HCT116 (cell line): ENCODE data around the gene EIF4E2. TPM values are rescaled to one million over a fixed set of nuclear protein-coding genes. Genes with fewer than 3 reads are reported as not detected.

Experiments
- ATAC-seq: fragments of 200-7000 bp; cut with Tn5 transposase; 2 replicates; pipeline ENCODE4 v1.9.1; 2020; ENCODE audit warnings: mild to moderate bottlenecking, moderate library complexity
- BruUV-seq: library from RNA; stranded (reverse); fragments of 400-500 nt; replicated peaks from 2 replicates; lab custom pipeline; 2021; lab: Mats Ljungman, UMichigan
- CTCF ChIA-PET: fragments of 300-600 bp; sonication (Branson Sonifier 250); formaldehyde crosslinking; loops from one replicate; lab custom pipeline; 2021; ENCODE audit warnings: antibody characterized with exemption; lab: Charles Lee
- POLR2A ChIA-PET: fragments of 300-600, 350-600 bp; sonication (Branson Sonifier 250); formaldehyde crosslinking; loops from one replicate; lab custom pipeline; 2021; ENCODE audit warnings: antibody characterized with exemption; lab: Charles Lee
- RAD21 ChIA-PET, 2 experiments: fragments of 300-600 bp; sonication (Branson Sonifier 250); formaldehyde crosslinking; loops; one replicate each; lab custom pipeline; 2023; ENCODE audit warnings: low total read pairs in 2 of 2; ENCODE audit not compliant: uncharacterized antibody in 2 of 2, unreplicated experiment in 2 of 2, low non-redundant PET in 1 of 2; lab: Charles Lee
- DNase-seq: peaks from one replicate; pipeline ENCODE4 v3.0.0-alpha.2; 2010; ENCODE audit warnings: low read depth, low spot score
- H2AFZ ChIP-seq: fragments of 200-600 bp; shearing (Covaris generic), sonication (generic); 2 replicates; pipeline ENCODE4 v1.6.1; 2017; ENCODE audit warnings: low read depth, mixed run types, mixed read lengths, antibody characterized with exemption, low read length; ENCODE audit not compliant: poor library complexity, severe bottlenecking
- H3K27ac ChIP-seq: 2 replicates; pipeline ENCODE4 v1.5.1; 2012; ENCODE audit warnings: low read depth, low read length
- H3K27me3 ChIP-seq: fragments of 200-600 bp; sonication (generic); 2 replicates; pipeline ENCODE4 v1.6.1; 2016; ENCODE audit warnings: mixed run types, low read length, mixed read lengths; ENCODE audit not compliant: insufficient read depth
- H3K36me3 ChIP-seq, 2 experiments: fragments of 200-500 bp in 1 of 2; fragments of 200-600 bp in 1 of 2; sonication (Bioruptor generic) in 1 of 2; sonication (generic) in 1 of 2; 2 replicates each; pipeline versions ENCODE4 v1.5.1 to v1.6.1; 2014 to 2016; ENCODE audit warnings: low read length in 2 of 2, inconsistent platforms in 1 of 2, mixed read lengths in 1 of 2, mixed run types in 1 of 2; ENCODE audit not compliant: insufficient read depth in 2 of 2, control insufficient read depth in 1 of 2
- H3K4me1 ChIP-seq, 2 experiments: fragments of 200-600 bp in 1 of 2; sonication (generic) in 1 of 2; 2 replicates each; pipeline versions ENCODE4 v1.5.1 to v1.6.1; 2012 to 2017; ENCODE audit warnings: low read length in 2 of 2, inconsistent platforms in 1 of 2, mild to moderate bottlenecking in 1 of 2, mixed read lengths in 1 of 2, mixed run types in 1 of 2, moderate library complexity in 1 of 2; ENCODE audit not compliant: insufficient read depth in 2 of 2, control insufficient read depth in 1 of 2
- H3K4me2 ChIP-seq: fragments of 200-600 bp; sonication (generic); 2 replicates; pipeline ENCODE4 v1.6.1; 2017; ENCODE audit warnings: mixed run types, low read length, mixed read lengths
- H3K4me3 ChIP-seq, 2 experiments: fragments of 200-600 bp in 1 of 2; sonication (generic) in 1 of 2; replicated peaks in 1 of 2; 2 replicates each; pipeline ENCODE4 v1.5.1; 2011 to 2016; ENCODE audit warnings: low read length in 2 of 2, control low read depth in 1 of 2, low read depth in 1 of 2, mild to moderate bottlenecking in 1 of 2, mixed read lengths in 1 of 2, mixed run types in 1 of 2
- H3K79me2 ChIP-seq: fragments of 200-600 bp; sonication (generic); 2 replicates; pipeline ENCODE4 v1.6.1; 2017; ENCODE audit warnings: mild to moderate bottlenecking, mixed run types, low read length, moderate library complexity, mixed read lengths; ENCODE audit not compliant: insufficient read depth
- H3K9ac ChIP-seq: fragments of 200-600 bp; sonication (generic); 2 replicates; pipeline ENCODE4 v1.6.1; 2016; ENCODE audit warnings: low read length, mixed read lengths
- H3K9me2 ChIP-seq: fragments of 200-600 bp; sonication (generic), shearing (Covaris generic); 2 replicates; pipeline ENCODE4 v1.6.1; 2017; ENCODE audit warnings: mixed run types, mild to moderate bottlenecking, moderate library complexity; ENCODE audit not compliant: insufficient read depth
- H3K9me3 ChIP-seq, 2 experiments: fragments of 200-500 bp in 1 of 2; fragments of 200-600 bp in 1 of 2; sonication (Bioruptor generic) in 1 of 2; sonication (generic) in 1 of 2; 2 replicates each; pipeline ENCODE4 v1.6.1; 2014 to 2017; ENCODE audit warnings: low read length in 2 of 2, mixed read lengths in 2 of 2, inconsistent platforms in 1 of 2, low read depth in 1 of 2, mild to moderate bottlenecking in 1 of 2, mixed run types in 1 of 2, moderate library complexity in 1 of 2; ENCODE audit not compliant: control insufficient read depth in 1 of 2, insufficient read depth in 1 of 2
- H4K20me1 ChIP-seq: fragments of 200-600 bp; sonication (generic), shearing (Covaris generic); 2 replicates; pipeline ENCODE4 v1.6.1; 2017; ENCODE audit warnings: mixed run types, mild to moderate bottlenecking, moderate library complexity; ENCODE audit not compliant: insufficient read depth
- ATF3 ChIP-seq: IDR thresholded peaks from 2 replicates; pipeline ENCODE4 v1.6.1; 2012
- CBX3 ChIP-seq: IDR thresholded peaks from 2 replicates; pipeline ENCODE4 v1.6.1; 2012; ENCODE audit warnings: low read depth
- EGR1 ChIP-seq: IDR thresholded peaks from 2 replicates; pipeline ENCODE4 v1.6.1; 2012; ENCODE audit warnings: low read depth
- EZH2 ChIP-seq: fragments of 200-600 bp; sonication (generic); IDR thresholded peaks from 2 replicates; pipeline ENCODE4 v1.6.1; 2017; ENCODE audit warnings: antibody characterized with exemption, mixed run types
- EZH2phosphoT487 ChIP-seq: fragments of 200-600 bp; IDR thresholded peaks from 2 replicates; pipeline ENCODE4 v1.6.1; 2018; ENCODE audit warnings: antibody characterized with exemption, borderline replicate concordance
- FOSL1 ChIP-seq: IDR thresholded peaks from 2 replicates; pipeline ENCODE4 v1.6.1; 2012; ENCODE audit warnings: low read depth
- MAX ChIP-seq: IDR thresholded peaks from 2 replicates; pipeline ENCODE4 v1.6.1; 2012
- POLR2A ChIP-seq: IDR thresholded peaks from 2 replicates; pipeline ENCODE4 v1.7.0; 2011; ENCODE audit warnings: borderline replicate concordance; ENCODE audit not compliant: insufficient read depth, insufficient read length; ENCODE audit errors: extremely low read depth
- POLR2AphosphoS5 ChIP-seq: IDR thresholded peaks from 2 replicates; pipeline ENCODE4 v1.6.1; 2011; ENCODE audit warnings: mild to moderate bottlenecking, low read depth, low read length, moderate library complexity
- SP1 ChIP-seq: IDR thresholded peaks from 2 replicates; pipeline ENCODE4 v1.6.1; 2012; ENCODE audit warnings: low read depth
- YY1 ChIP-seq: IDR thresholded peaks from 2 replicates; pipeline ENCODE4 v1.6.1; 2011; ENCODE audit warnings: low read length, low read depth, moderate library complexity, mild to moderate bottlenecking; ENCODE audit not compliant: insufficient replicate concordance; ENCODE audit errors: extremely low read depth
- intact Hi-C: fragments of 100-400 bp; cut with micrococcal nuclease; formaldehyde crosslinking; loops from 2 replicates; pipeline ENCODE4 v1.10.0; 2022
- total RNA-seq: library from RNA; stranded (reverse); gene quantifications from one replicate; pipeline ENCODE4 v1.2.1, GENCODE V29; 2021; ENCODE audit not compliant: unreplicated experiment

EIF4E2 gene
- total RNA-seq, 1 experiment from 2014 or later: 58.6 TPM

- no peak for TF ChIP-seq FOSL1
Measured at GRCh38 chr2:232501331-232501771, 49.1 kb upstream of the EIF4E2 start (continued).

GRCh38 chr2:232501794-232502390 lies 48.6 kb upstream of the EIF4E2 start:
- H2AFZ ChIP-seq: no peak overlapping the region
- no peak overlapping the region for H3K4me3 ChIP-seq
- ChIA-PET RAD21 (no interaction called here), POLR2A (interaction anchor here (0.7 kb wide), 1 partner anchor 27 kb away, joined by 3 read pairs; no protein-coding TSS in a partner anchor), CTCF (interaction anchor here (0.6 kb wide), 1 partner anchor 12 kb away, joined by 3 read pairs; no protein-coding TSS in a partner anchor)
- no peaks in the 10 kb centered on the region for H4K20me1 ChIP-seq
- BruUV-seq: no TSS peak
- H3K4me2 ChIP-seq: no peak overlapping the region
- DNase-seq: no peak
- no peaks in the 10 kb centered on the region for H3K27me3 ChIP-seq
- TF ChIP-seq POLR2A: no peak
- TF ChIP-seq ATF3: no peak
- no peak for TF ChIP-seq EGR1
- TF ChIP-seq CBX3: no peak
- no peak for TF ChIP-seq EZH2
- no peak for TF ChIP-seq EZH2phosphoT487
- TF ChIP-seq SP1: no peak
- no peak for TF ChIP-seq POLR2AphosphoS5
- TF ChIP-seq YY1: no peak
- TF ChIP-seq MAX: no peak
- no peaks in the 10 kb centered on the region for H3K9me2 ChIP-seq
- H3K9me3 ChIP-seq: no peaks in the 10 kb centered on the region
- intact Hi-C loops: no loop called here
- no peaks in the 10 kb centered on the region for H3K4me1 ChIP-seq
- H3K9ac ChIP-seq: no peak overlapping the region
- no peaks in the 10 kb centered on the region for H3K79me2 ChIP-seq
- no peaks in the 10 kb centered on the region for H3K36me3 ChIP-seq
- no peak for ATAC-seq
- H3K27ac ChIP-seq: no peak overlapping the region
